ENCODE results near the gene CCNO.
A peak's percentile ranks its signal among the peaks of the same experiment; 100 is the strongest.

Gene CCNO

DNA sequence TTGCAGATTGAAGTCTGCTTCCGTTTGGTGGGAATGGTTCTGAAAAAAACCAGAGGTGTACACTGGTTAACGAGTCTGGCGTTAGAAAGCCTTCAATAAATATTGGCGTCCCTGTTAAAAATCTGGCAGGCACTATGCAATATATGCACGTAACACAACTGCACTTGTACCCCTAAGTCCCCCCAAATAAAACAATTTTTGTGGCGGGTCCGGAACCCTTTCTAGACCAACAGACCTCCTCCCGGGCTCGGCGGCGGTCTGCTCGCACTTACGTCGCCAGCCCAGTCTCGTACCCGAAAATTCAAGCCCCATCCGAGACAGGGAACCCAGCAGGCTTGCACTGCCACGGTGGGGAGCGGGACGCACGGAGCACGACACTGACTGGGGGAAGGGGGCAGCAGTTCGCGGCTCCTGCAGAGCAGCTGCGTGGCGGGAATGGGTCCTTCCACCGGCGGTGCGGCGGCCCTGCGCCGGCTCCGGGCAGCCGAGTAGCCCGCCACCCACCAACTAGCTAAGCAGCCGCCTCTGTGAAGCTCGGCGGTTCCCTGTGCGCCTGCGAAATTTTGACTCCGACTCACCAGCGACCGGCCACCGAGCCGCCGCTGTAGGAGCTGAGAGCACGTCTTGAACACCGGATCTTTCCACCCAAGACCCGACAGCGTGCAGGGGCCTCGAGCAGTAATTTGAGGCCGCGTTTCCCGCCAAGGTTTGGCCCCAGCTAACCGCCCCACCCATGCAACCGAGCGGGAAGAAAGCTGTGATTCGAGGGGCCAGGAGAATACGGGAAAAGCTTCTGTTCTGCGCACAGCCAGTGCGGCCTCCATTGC, 10.2 kb downstream of the CCNO start:
- no peak for DNase-seq

DNA sequence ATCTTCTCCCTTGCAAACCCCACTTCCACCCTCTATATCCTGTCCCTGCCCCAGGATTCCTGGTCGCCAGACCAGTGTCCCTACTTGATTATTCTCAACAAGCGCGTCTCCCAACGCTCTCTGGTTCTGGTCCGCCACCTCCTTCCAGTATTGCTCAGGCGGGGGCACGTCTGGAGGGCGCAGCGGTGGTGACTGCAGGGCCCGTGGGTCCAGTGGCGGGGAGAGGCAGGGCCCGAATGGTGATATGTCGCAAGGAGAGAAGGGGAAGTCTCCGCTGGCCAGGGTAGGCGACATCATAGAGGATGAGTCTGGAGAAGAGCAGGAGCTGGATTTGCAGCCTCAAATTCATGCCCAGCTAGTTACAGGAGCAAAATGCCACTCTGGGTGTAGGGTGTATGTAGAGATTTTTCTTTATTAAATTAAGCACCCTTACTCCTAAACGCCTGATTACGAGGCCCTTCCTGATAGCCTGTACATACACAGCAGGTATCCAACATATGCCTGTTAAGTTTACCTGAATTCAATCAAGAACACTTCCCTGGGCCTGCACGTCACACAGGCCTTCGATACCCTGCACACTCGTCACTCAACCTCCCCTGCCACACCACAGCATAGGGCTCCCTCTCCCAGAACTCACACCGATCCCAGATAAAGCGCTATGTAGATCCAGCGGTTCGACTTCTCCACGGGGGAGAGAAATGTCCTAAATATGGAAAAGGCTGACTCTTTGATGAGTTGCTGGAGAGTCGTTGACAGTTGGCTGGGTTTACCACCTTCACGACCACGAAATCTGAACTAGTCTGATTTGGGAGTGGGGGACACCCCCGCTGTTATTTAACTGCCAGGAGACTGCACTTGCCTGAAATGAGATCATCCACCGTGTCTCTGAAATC, 11.1 kb downstream of the CCNO start:
- no peak for DNase-seq

DNA sequence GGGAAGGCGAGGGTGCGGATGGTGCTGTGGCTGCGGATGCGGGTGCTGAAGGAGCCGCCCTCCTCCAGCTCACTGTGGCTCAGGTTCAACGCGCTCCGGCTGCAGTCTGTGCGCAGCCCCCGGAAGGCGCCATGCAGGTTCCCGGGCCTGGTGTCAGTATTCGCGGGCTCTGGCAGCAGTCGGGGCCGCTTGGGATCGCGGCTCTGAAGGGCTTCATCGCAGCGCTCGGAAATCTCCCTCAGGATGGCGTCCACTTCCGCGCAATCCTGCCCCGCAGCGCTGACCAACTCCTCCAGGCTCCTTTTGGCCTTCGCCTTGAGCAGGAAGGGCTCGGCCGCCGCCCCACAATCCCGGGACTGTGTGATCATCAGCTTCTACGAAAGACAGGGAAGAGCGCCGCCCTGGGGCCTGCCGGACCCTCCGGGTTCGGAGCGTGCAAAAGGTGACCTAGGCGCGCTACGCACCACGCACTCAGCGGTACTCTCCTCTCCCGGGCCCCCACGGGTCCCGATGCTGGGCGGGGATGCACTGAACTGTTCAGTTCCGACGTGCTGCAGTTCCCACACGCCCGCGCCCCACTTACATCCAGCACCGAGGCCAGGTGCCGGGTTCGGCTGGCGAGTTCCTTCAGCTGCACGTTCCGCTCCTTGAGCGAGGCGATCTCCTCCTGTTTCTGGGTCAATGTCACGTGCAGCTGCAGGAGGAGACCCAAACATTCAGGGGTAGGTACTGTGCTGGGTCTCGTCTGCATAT, 12.8 kb downstream of the CCNO start:
- DNase-seq = no peak

DNA sequence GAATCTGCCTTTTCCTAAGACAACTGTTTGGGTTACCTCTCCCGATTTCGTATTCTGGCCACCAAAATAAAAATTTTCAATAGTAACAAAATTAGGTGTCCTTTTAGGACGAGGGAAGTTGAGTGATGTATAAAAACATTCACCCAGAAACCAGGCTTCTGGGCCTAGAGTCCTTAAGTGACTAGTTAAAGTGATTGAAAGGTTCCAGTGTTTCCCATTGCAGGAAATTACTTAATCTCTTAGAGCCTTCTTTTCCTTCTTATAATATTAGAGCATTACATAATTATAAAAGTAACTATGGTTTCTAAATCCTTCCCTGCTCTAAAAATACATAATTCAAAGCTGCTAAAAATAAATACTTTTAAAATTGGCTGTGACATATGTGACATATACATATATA, 13.6 kb downstream of the CCNO start:
- DNase-seq = no peak

DNA sequence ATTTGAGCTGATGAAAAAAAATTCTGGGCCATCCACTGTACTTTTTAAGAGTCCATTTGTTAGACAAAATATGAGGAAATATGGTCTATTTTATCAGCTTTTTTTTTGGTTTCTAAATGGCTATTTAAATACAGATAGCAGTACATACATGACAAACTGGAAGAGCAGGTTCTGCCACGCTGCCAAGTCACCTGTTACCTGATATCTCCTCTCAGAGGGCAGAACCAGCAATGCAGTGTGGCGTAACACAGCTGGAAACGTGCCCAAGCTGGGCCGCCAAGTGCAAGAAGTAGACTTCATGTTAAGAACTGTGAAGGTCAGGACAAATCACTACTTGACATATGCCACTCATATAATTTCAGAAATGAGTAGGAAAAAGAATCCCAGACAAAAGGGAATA, 14.4 kb downstream of the CCNO start:
- no peak for DNase-seq

DNA sequence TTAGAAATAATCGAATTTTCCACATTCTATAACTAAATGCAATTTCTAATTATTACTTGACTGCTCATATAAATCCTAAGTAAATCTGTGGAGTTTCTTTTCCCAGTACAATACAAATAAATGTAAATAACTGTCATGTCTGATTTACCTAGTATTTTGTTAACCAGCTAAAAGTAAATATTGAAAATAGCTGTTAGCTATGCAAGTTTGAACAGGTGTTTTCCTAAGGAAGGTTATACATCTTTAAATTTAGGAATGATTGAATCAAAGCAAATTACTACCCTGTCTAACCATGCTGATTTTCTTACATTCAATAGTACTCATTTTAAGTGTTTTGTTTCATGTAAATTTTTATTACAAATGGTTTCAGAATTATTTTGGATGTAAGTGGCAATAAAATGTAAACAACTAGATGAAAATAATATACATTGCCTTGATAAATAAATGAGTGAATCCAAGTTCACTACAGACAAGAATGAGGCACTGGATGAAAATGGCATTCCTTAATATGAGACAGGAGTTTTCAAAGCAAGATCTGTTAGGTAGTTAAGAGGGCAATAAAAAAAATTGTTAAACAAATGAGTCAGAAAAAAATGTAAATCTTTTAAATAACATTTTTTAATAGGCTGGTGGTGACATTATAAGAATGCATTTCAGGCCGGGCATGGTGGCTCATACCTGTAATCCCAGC, 22.1 kb downstream of the CCNO start:
- no peak for DNase-seq

DNA sequence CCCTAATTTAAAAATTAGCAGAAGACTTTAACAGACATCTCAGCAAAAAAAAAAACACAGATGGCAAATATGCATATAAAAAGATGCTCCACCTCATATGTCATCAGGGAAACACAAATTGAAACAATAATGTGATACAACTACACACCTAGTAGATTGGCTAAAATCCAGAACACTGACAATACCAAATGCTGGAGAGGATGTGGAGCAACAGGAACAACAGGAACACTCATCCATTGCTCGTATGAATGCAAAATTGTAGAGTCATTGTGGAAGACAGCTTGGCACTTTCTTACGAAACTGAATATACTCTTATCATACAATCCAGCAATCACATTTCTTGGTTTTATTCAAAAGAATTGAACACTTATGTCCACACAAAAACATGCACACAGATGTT, 28.4 kb downstream of the CCNO start:
- DNase-seq = no peak

DNA sequence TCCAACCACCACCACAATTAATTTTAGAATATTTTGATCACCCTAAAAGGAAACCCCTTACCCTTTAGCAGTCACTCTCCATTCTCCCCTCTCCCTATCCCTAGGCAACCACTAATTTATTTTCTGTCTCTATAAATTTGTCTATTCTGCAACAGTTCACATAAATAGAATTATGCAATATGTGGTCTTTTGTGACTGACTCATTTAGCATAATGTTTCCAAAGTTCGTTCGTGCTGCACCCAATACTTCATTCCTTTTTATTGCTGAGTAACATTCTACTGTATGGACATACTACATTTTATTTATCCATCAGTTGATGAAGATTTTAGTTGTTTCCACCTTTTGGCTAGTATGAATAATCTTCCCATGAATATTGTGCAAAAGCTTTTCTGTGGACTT, 42.2 kb downstream of the CCNO start:
- no peak for DNase-seq

DNA sequence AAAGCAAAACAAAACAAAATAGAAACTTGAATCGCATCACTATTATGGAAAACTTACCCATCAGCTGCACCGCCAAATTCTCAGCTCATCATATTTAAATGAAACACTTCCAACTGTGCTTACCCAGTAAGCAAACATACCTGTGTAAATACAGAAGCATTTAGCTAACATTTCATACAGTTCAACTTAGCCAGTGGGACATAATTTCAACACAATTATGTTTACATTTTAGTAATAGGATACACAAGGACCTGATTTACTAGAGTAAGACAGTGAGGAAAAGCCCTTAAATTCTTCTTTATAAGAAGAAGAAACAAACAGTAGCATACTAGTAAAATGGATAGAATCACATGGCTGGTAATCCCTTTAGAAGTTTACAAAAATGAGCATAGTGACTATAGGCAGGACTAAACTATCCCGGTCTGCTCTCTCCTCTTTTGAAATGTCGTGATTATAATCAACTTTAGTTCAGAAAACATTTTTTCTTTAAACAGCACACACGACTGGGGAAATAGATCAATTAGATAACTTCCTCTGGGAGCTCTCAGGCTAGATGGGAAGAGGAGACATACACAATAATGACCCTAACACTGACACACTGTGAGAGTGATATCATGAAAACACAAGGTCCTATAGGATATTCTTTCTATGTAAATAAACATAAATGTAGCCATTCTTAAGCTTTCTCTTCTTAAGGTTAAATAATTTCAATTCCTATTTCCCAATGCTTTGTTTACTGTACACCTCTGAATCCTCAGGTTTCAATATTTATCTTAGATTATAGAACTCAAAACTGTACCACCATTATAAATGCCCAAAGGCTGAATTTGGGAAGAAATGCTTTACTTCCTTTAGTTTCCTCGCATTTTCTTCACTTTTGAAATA, 44.5 kb downstream of the CCNO start:
- no peak for DNase-seq

DNA sequence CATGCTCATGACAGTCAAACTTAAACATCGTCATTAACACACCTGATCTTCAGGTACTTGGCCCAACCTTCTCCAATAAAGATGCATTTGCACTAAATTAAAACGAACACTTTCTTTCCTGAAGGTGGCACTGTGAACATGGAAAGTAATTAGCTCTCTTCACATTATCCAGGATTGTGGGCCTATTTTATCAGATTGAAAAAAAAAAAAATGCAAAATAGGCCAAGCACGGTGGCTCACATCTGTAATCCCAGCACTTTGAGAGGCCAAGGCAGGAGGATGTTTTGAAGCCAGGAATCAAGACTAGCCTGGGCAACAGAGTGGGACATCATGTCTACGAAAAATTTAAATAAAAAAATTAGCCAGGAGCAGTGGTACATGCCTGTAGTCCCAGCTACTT, 46.0 kb downstream of the CCNO start:
- DNase-seq = peak; percentile 52

All from NCI-H1694 treated with DMSO at 0.1 percent for 48 hours (cell line).